GM18907 (cell line): ENCODE data around the gene CLCN5.

Source experiments
- ATAC-seq: cut with Tn5 transposase; IDR thresholded peaks from one replicate; pipeline ENCODE4 v1.9.1; 2021; ENCODE audit warnings: mild to moderate bottlenecking, moderate library complexity; ENCODE audit not compliant: unreplicated experiment

The CLCN5 gene

GRCh38 chrX:49922291-49923241, at the start of gene CLCN5:
Gene CLCN5, plus strand, starts transcription at chrX:49922596. Its CDS starts 2,703 bp downstream, at chrX:49925299.
- peak; percentile 96 for ATAC-seq

- no peak for ATAC-seq
Measured at GRCh38 chrX:49876750-49877149, 45.6 kb upstream of the CLCN5 start.

- ATAC-seq = no peak
Measured at GRCh38 chrX:49877397-49878101, 44.8 kb upstream of the CLCN5 start.

GRCh38 chrX:49878128-49878833, 44.1 kb upstream of the CLCN5 start:
- no peak for ATAC-seq

- peak; percentile 90 for ATAC-seq
Measured at GRCh38 chrX:49878834-49879655, 43.4 kb upstream of the CLCN5 start, which contains the start of gene USP27X. Gene USP27X, plus strand, starts transcription at chrX:49879484. Its CDS starts 824 bp downstream, at chrX:49880308.

GRCh38 chrX:49879656-49880277, 42.6 kb upstream of the CLCN5 start:
- ATAC-seq = peak; percentile 25

- no peak for ATAC-seq
Measured at GRCh38 chrX:49880668-49881067, 41.7 kb upstream of the CLCN5 start.

GRCh38 chrX:49884290-49884862, 38.0 kb upstream of the CLCN5 start:
- ATAC-seq = peak; percentile 67

GRCh38 chrX:49892542-49892941, 29.9 kb upstream of the CLCN5 start:
- ATAC-seq = no peak

- no peak for ATAC-seq
Measured at GRCh38 chrX:49896951-49897350, 25.4 kb upstream of the CLCN5 start.

- no peak for ATAC-seq
Measured at GRCh38 chrX:49901048-49901447, 21.3 kb upstream of the CLCN5 start.

- ATAC-seq = peak; percentile 71
Measured at GRCh38 chrX:49910344-49910743, 12.1 kb upstream of the CLCN5 start.

- no peak for ATAC-seq
Measured at GRCh38 chrX:49912086-49912485, 10.3 kb upstream of the CLCN5 start.

- no peak for ATAC-seq
Measured at GRCh38 chrX:49912861-49913260, 9.5 kb upstream of the CLCN5 start.

GRCh38 chrX:49915361-49916222, 6.8 kb upstream of the CLCN5 start:
- peak; percentile 78 for ATAC-seq

- no peak for ATAC-seq
Measured at GRCh38 chrX:49919617-49920016, 2.8 kb upstream of the CLCN5 start.

GRCh38 chrX:49921109-49921508, 1.3 kb upstream of the CLCN5 start:
- no peak for ATAC-seq

- no peak for ATAC-seq
Measured at GRCh38 chrX:49925176-49925575, 2.8 kb downstream of the CLCN5 start.

- no peak for ATAC-seq
Measured at GRCh38 chrX:49930039-49930438, 7.6 kb downstream of the CLCN5 start.
